Neuronal stem cell (in vitro differentiated cells): ENCODE measurements around the gene CTU2.
A peak's percentile ranks its signal among the peaks of the same experiment; 100 is the strongest.

ENCODE experiments used
- DNase-seq: peaks from one replicate; pipeline ENCODE4 v3.0.0-alpha.2; 2013; ENCODE audit warnings: low spot score
- H2AFZ ChIP-seq: one replicate; pipeline ENCODE4 v1.6.1; 2013; ENCODE audit warnings: mild to moderate bottlenecking, low read length, inconsistent platforms
- H2AK5ac ChIP-seq: 2 replicates; pipeline ENCODE4 v1.6.1; 2013; ENCODE audit warnings: low read depth, mild to moderate bottlenecking, inconsistent platforms, low read length, moderate library complexity, mixed read lengths
- H2BK120ac ChIP-seq: 2 replicates; pipeline ENCODE4 v1.6.1; 2013; ENCODE audit warnings: low read depth, mild to moderate bottlenecking, inconsistent platforms, low read length, moderate library complexity, mixed read lengths
- H2BK12ac ChIP-seq: one replicate; pipeline ENCODE4 v1.6.1; 2013; ENCODE audit warnings: low read length, inconsistent platforms
- H2BK15ac ChIP-seq: 2 replicates; pipeline ENCODE4 v1.6.1; 2013; ENCODE audit warnings: mild to moderate bottlenecking, low read length, inconsistent platforms, mixed read lengths
- H2BK5ac ChIP-seq: one replicate; pipeline ENCODE4 v1.6.1; 2013; ENCODE audit warnings: inconsistent platforms, mild to moderate bottlenecking, low read length, moderate library complexity
- H3K14ac ChIP-seq: one replicate; pipeline ENCODE4 v1.6.1; 2013; ENCODE audit warnings: low read length, inconsistent platforms
- H3K18ac ChIP-seq: 2 replicates; pipeline ENCODE4 v1.6.1; 2013; ENCODE audit warnings: low read length, inconsistent platforms
- H3K23ac ChIP-seq: 2 replicates; pipeline ENCODE4 v1.6.1; 2013; ENCODE audit warnings: low read depth, mild to moderate bottlenecking, mixed read lengths, low read length, inconsistent platforms; ENCODE audit not compliant: poor library complexity
- H3K27ac ChIP-seq: replicated peaks from 3 replicates; pipeline ENCODE4 v1.5.1; 2013; ENCODE audit warnings: low read length, inconsistent platforms
- H3K27me3 ChIP-seq, 3 experiments: 2 replicates each; pipeline ENCODE4 v1.6.1; 2013; ENCODE audit warnings: low read length in 3 of 3, mild to moderate bottlenecking in 2 of 3, inconsistent platforms in 1 of 3, low read depth in 1 of 3, mixed read lengths in 1 of 3, moderate library complexity in 1 of 3; ENCODE audit not compliant: control insufficient read depth in 3 of 3, insufficient read depth in 3 of 3
- H3K36me3 ChIP-seq, 2 donors: replicated peaks in 1 of 2; 2 replicates each; pipeline ENCODE4 v1.6.1; 2013; ENCODE audit warnings: low read length in 2 of 2; ENCODE audit not compliant: control insufficient read depth in 2 of 2, insufficient read depth in 2 of 2
- H3K4ac ChIP-seq: 2 replicates; pipeline ENCODE4 v1.6.1; 2013; ENCODE audit warnings: inconsistent platforms, mild to moderate bottlenecking, low read length, moderate library complexity
- H3K4me1 ChIP-seq, 2 donors: 1 replicate in 1 of 2; 2 replicates in 1 of 2; pipeline ENCODE4 v1.6.1; 2013; ENCODE audit warnings: low read length in 2 of 2, low read depth in 1 of 2; ENCODE audit not compliant: control insufficient read depth in 2 of 2, insufficient read depth in 1 of 2
- H3K4me2 ChIP-seq: one replicate; pipeline ENCODE4 v1.6.1; 2013; ENCODE audit warnings: mild to moderate bottlenecking, low read length, inconsistent platforms; ENCODE audit not compliant: insufficient read depth, poor library complexity, severe bottlenecking
- H3K4me3 ChIP-seq, 2 donors: 2 replicates each; pipeline ENCODE4 v1.5.1; 2013; ENCODE audit warnings: low read length in 2 of 2, mild to moderate bottlenecking in 2 of 2, inconsistent platforms in 1 of 2, moderate library complexity in 1 of 2
- H3K79me1 ChIP-seq: one replicate; pipeline ENCODE4 v1.6.1; 2013; ENCODE audit warnings: low read depth, mild to moderate bottlenecking, inconsistent platforms, low read length, moderate library complexity
- H3K9ac ChIP-seq: one replicate; pipeline ENCODE4 v1.6.1; 2013; ENCODE audit warnings: mild to moderate bottlenecking, low read depth, low read length, inconsistent platforms; ENCODE audit not compliant: poor library complexity
- H3K9me3 ChIP-seq, 2 donors: replicated peaks in 1 of 2; 2 replicates each; pipeline versions ENCODE3 to v1.6.1; 2013; ENCODE audit warnings: low read length in 2 of 2, mild to moderate bottlenecking in 2 of 2, inconsistent platforms in 1 of 2, low read depth in 1 of 2, mixed read lengths in 1 of 2, moderate library complexity in 1 of 2; ENCODE audit not compliant: control insufficient read depth in 2 of 2, insufficient read depth in 1 of 2
- H4K8ac ChIP-seq: one replicate; pipeline ENCODE4 v1.6.1; 2013; ENCODE audit warnings: low read depth, mild to moderate bottlenecking, inconsistent platforms, low read length, moderate library complexity
- H4K91ac ChIP-seq: one replicate; pipeline ENCODE4 v1.6.1; 2013; ENCODE audit warnings: low read length, low read depth, mild to moderate bottlenecking, inconsistent platforms; ENCODE audit not compliant: poor library complexity
- WGBS, 2 donors: extraction: QIAGEN DNeasy Blood & Tissue Kit; methylation state at CpG; one replicate each; pipeline ENCODE4 v1.1.7; 2013; ENCODE audit warnings: missing lambda C conversion rate in 2 of 2, mixed read lengths in 1 of 2; ENCODE audit not compliant: insufficient read length in 2 of 2, insufficient replicate concordance in 1 of 2; ENCODE audit errors: extremely low coverage in 2 of 2; 5-methylcytosine and 5-hydroxymethylcytosine counted together

CTU2 gene

GRCh38 chr16:88694221-88695087, 11.8 kb upstream of the CTU2 start:
- Histone ChIP-seq H3K27me3 (peaks cover 0 to 28% (median 0%) of the 10 kb centered on the region in 3 experiments), H3K27ac (no peak overlapping the region), H2BK12ac (no peak overlapping the region), H2BK120ac (peak overlapping the region; percentile 31), H3K4me1 (no peaks in the 10 kb centered on the region), H2AFZ (no peak overlapping the region), H3K18ac (no peak overlapping the region), H3K79me1 (peaks cover 14% of the 10 kb centered on the region), H4K8ac (no peak overlapping the region), H4K91ac (no peak overlapping the region), H3K4me3 (no peak overlapping the region), H3K9ac (peak overlapping the region; percentile 77), H2AK5ac (no peak overlapping the region), H3K4me2 (no peak overlapping the region), H2BK15ac (no peak overlapping the region), H3K9me3 (no peaks in the 10 kb centered on the region), H3K4ac (no peak overlapping the region), H2BK5ac (no peak overlapping the region), H3K36me3 (peaks cover 9 to 28% of the 10 kb centered on the region in 2 donors), H3K23ac (peak overlapping the region; percentile 85), H3K14ac (no peak overlapping the region)
- no peak for DNase-seq
- no CpG with 5 or more reads among the region's 37 CpGs for WGBS, 2 donors

GRCh38 chr16:88695218-88695617, 11.1 kb upstream of the CTU2 start:
- peaks cover 12 to 35% of the 10 kb centered on the region in 2 donors for H3K36me3 ChIP-seq
- peaks cover 14% of the 10 kb centered on the region for H3K79me1 ChIP-seq
- H3K27me3 ChIP-seq = peaks cover 0 to 24% (median 0%) of the 10 kb centered on the region in 3 experiments
- H3K23ac ChIP-seq = peak overlapping the region; percentile 65
- no peak overlapping the region for H3K27ac ChIP-seq
- no peak overlapping the region for H3K4ac ChIP-seq
- H4K91ac ChIP-seq = no peak overlapping the region
- WGBS, 2 donors = no CpG with 5 or more reads among the region's 15 CpGs
- H3K4me2 ChIP-seq = no peak overlapping the region
- H3K9me3 ChIP-seq = no peaks in the 10 kb centered on the region
- no peak overlapping the region for H4K8ac ChIP-seq
- no peak for DNase-seq
- no peak overlapping the region for H2BK120ac ChIP-seq
- H2AK5ac ChIP-seq = no peak overlapping the region
- H2BK5ac ChIP-seq = no peak overlapping the region
- no peak overlapping the region for H2BK12ac ChIP-seq
- H3K4me1 ChIP-seq = no peaks in the 10 kb centered on the region
- H3K18ac ChIP-seq = no peak overlapping the region
- no peak overlapping the region for H3K14ac ChIP-seq
- no peak overlapping the region for H2BK15ac ChIP-seq
- no peak overlapping the region for H2AFZ ChIP-seq
- H3K4me3 ChIP-seq = no peak overlapping the region
- H3K9ac ChIP-seq = peak overlapping the region; percentile 77

GRCh38 chr16:88695753-88696152, 10.6 kb upstream of the CTU2 start:
- Histone ChIP-seq H3K4me3 (no peak overlapping the region), H3K27me3 (peaks cover 0 to 18% (median 0%) of the 10 kb centered on the region in 3 experiments), H3K9me3 (no peaks in the 10 kb centered on the region), H2BK120ac (no peak overlapping the region), H3K36me3 (peaks cover 15 to 39% of the 10 kb centered on the region in 2 donors), H3K18ac (no peak overlapping the region), H2AFZ (no peak overlapping the region), H3K27ac (no peak overlapping the region), H2BK5ac (no peak overlapping the region), H3K9ac (no peak overlapping the region), H3K4me2 (no peak overlapping the region), H3K4me1 (no peaks in the 10 kb centered on the region), H2AK5ac (no peak overlapping the region), H3K14ac (no peak overlapping the region), H3K23ac (peak overlapping the region; percentile 34), H3K4ac (no peak overlapping the region), H4K8ac (no peak overlapping the region), H3K79me1 (peaks cover 14% of the 10 kb centered on the region), H2BK15ac (no peak overlapping the region), H4K91ac (no peak overlapping the region), H2BK12ac (no peak overlapping the region)
- no peak for DNase-seq
- WGBS, 2 donors = no CpG with 5 or more reads among the region's 7 CpGs

GRCh38 chr16:88696441-88696840, 9.9 kb upstream of the CTU2 start:
- no peak overlapping the region for H3K4me2 ChIP-seq
- no peak overlapping the region for H3K18ac ChIP-seq
- no peak overlapping the region for H3K27ac ChIP-seq
- no peak overlapping the region for H2BK12ac ChIP-seq
- no peak overlapping the region for H2BK120ac ChIP-seq
- peaks cover 0 to 12% (median 0%) of the 10 kb centered on the region in 3 experiments for H3K27me3 ChIP-seq
- DNase-seq = no peak
- H3K36me3 ChIP-seq = peaks cover 15 to 39% of the 10 kb centered on the region in 2 donors
- H2AFZ ChIP-seq = no peak overlapping the region
- peaks cover 0 to 3% of the 10 kb centered on the region in 2 donors for H3K4me1 ChIP-seq
- H4K91ac ChIP-seq = no peak overlapping the region
- H3K4ac ChIP-seq = no peak overlapping the region
- no peak overlapping the region for H4K8ac ChIP-seq
- no peak overlapping the region for H2BK5ac ChIP-seq
- H2AK5ac ChIP-seq = no peak overlapping the region
- WGBS, 2 donors = no CpG with 5 or more reads among the region's 14 CpGs
- H3K9ac ChIP-seq = no peak overlapping the region
- no peak overlapping the region for H3K14ac ChIP-seq
- H3K79me1 ChIP-seq = peaks cover 13% of the 10 kb centered on the region
- H3K9me3 ChIP-seq = no peaks in the 10 kb centered on the region
- no peak overlapping the region for H3K4me3 ChIP-seq
- no peak overlapping the region for H3K23ac ChIP-seq
- no peak overlapping the region for H2BK15ac ChIP-seq
